ENCODE data around the gene GPR32. TPM values are rescaled to one million over a fixed set of nuclear protein-coding genes. Genes with fewer than 3 reads are reported as not detected.
"Not testable (repeated sequence)": the region's sequence is repeated elsewhere in the genome, so short reads cannot be mapped to it uniquely, and the experiment has no call there.

GPR32 gene, protein sequence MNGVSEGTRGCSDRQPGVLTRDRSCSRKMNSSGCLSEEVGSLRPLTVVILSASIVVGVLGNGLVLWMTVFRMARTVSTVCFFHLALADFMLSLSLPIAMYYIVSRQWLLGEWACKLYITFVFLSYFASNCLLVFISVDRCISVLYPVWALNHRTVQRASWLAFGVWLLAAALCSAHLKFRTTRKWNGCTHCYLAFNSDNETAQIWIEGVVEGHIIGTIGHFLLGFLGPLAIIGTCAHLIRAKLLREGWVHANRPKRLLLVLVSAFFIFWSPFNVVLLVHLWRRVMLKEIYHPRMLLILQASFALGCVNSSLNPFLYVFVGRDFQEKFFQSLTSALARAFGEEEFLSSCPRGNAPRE
- not detected for total RNA-seq

DNA sequence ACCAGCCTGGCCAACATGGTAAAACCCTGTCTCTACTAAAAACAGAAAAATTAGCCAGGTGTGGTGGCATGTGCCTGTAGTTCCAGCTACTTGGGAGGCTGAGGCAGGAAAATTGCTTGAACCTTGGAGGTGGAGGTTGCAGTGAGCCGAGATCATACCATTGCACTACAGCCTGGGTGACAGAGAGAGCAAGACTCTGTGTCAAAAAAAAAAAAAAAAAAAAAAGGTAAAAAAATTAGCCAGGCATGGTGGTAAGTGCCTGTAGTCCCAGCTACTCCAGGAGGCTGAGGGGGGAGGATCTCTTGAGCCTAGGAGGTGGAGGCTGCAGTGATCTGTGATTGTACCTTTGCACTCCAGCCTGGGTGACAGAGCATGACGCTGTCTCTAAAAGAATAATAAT lies at the start of gene GPR32:
TSS of gene GPR32 (plus strand) at position 301 of the 400 bp plus-strand sequence. CDS start 137 bp downstream, outside the sequence.
- H3K27ac ChIP-seq, H3K27me3 ChIP-seq: not testable (repeated sequence)

DNA sequence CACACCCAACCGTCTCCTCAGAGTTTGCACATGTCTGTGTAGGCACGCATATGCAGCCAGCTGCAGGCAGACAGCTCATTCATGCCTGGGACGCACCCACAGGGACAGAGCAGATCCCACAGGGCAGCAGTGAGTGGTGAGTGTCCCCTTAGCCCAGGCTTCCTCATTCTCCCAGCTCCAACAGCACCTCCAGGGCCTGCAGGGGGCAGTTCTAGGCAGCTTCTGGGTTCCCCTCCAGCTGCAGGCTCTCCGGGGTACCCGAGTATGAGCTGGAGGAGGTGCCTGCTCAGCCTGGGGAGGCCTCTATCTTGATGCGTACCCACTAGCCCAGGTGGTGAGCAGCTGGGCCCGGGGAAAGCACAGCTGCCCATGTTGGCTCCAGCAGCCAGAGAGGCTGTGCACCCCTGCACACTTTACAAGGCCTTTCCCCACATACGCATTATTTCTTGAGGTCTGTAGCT lies 49.3 kb upstream of the GPR32 start:
- Histone ChIP-seq H3K27ac (no peak overlapping the region), H3K27me3 (peaks cover 0 to 16% of the 10 kb centered on the region in 2 donors), H3K9me3 (peaks cover 0 to 6% (median 0%) of the 10 kb centered on the region in 4 donors)

More for the DNA sequence above, at the start of gene GPR32:
- not testable (repeated sequence) for DNase-seq, H3K4me3 ChIP-seq, H3K4me1 ChIP-seq, H3K36me3 ChIP-seq, H3K9me3 ChIP-seq

DNA sequence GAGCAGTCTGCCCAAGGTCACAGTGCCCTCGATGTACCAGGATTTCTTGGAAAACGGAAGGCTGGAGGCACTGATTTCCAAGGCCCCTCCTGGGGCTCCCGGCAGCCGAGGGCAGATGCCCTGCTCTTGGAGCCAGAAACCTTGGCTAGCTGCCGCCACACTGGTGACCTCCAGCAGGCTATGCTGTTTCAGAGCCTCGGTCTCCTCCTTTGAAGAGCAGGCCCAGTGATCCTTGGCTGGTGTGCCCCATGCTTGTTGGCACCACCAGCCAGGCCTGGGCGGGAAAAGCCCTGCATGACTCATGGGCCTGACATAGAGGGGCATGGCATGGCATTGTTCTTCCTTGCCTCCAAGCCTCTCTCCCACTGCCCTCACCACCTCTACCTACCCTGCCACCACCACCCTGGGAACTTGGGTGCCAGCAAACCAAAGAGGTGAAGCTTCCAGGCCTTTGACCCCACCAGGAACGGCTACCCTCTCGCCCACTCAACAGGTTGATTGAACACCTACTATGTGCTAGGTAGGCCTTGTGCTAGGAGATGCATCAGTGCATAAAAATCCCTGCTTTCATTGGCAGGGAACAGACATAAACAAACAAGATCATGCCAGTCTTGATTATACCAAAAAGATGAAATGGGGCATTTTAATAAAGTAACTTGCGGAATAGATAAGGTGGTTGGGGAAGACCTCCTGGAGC lies 48.7 kb upstream of the GPR32 start:
- Histone ChIP-seq H3K27me3 (peaks cover 0 to 16% of the 10 kb centered on the region in 2 donors), H3K4me1 (peaks cover 0 to 37% (median 10%) of the 10 kb centered on the region in 4 donors), H3K36me3 (no peaks in the 10 kb centered on the region), H3K4me3 (no peak overlapping the region), H3K9me3 (peaks cover 0 to 6% (median 0%) of the 10 kb centered on the region in 4 donors), H3K27ac (no peak overlapping the region)
- TF ChIP-seq, protein P1, sequence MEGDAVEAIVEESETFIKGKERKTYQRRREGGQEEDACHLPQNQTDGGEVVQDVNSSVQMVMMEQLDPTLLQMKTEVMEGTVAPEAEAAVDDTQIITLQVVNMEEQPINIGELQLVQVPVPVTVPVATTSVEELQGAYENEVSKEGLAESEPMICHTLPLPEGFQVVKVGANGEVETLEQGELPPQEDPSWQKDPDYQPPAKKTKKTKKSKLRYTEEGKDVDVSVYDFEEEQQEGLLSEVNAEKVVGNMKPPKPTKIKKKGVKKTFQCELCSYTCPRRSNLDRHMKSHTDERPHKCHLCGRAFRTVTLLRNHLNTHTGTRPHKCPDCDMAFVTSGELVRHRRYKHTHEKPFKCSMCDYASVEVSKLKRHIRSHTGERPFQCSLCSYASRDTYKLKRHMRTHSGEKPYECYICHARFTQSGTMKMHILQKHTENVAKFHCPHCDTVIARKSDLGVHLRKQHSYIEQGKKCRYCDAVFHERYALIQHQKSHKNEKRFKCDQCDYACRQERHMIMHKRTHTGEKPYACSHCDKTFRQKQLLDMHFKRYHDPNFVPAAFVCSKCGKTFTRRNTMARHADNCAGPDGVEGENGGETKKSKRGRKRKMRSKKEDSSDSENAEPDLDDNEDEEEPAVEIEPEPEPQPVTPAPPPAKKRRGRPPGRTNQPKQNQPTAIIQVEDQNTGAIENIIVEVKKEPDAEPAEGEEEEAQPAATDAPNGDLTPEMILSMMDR (IDR thresholded peaks at IDR 0.05): no peak
- no peak for TF ChIP-seq POLR2A (IDR thresholded peaks at IDR 0.05)
- no peak for DNase-seq

More for the DNA sequence above, 49.3 kb upstream of the GPR32 start:
- H3K4me3 ChIP-seq: no peak overlapping the region
- DNase-seq: no peak
- peaks cover 0 to 34% (median 10%) of the 10 kb centered on the region in 4 donors for H3K4me1 ChIP-seq
- TF ChIP-seq, protein P1 (IDR thresholded peaks at IDR 0.05): no peak
- TF ChIP-seq POLR2A (IDR thresholded peaks at IDR 0.05): no peak
- no peaks in the 10 kb centered on the region for H3K36me3 ChIP-seq

DNA sequence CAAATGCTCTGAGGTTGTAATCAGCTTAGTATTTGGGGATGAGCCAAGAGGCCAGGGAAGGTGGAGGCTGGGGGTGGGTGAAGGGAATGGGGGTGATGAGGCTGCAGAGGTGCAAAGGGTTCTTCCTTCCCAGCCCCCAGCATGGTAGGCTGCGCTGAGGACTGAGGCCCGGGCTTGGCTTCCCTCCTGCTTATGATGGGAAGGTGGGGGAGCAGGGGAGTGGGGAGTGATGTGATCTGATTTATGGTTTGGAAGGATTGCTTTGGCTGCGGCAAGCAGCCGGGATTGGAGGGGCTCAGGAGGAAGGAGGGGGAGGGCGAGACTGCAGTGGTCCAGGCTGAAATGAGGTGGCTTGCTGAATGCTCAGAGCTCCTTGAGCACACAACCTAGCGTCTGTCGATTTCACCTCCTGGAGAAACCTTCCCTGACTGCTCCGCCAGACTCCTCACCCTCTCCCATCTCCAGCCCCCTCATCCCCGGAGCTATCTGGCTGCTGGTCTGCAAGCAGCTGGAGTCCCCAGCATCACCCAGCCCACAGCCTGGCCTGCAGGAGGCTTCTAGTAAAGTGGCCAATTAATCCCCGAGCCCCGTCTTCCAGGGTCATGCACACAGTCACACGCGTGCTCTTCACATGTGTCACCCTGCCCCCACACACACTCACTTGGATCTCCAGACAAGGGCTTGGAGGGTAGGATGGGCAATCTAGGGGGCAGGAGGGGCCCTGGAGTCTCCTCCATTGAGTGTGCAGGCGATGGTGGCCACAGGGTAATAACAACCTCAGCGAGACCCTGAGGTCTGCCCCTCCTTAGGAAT lies 47.9 kb upstream of the GPR32 start:
- Histone ChIP-seq H3K4me3 (peak overlapping the region in 1 of 4 donors; percentile 62), H3K27me3 (peaks cover 0 to 16% of the 10 kb centered on the region in 2 donors), H3K9me3 (peaks cover 0 to 6% (median 0%) of the 10 kb centered on the region in 4 donors), H3K4me1 (peaks cover 0 to 37% (median 10%) of the 10 kb centered on the region in 4 donors), H3K36me3 (no peaks in the 10 kb centered on the region), H3K27ac (peak overlapping the region in 2 of 4 donors; percentile 50 to 58)
- no peak for DNase-seq
- TF ChIP-seq, protein P1 (IDR thresholded peaks at IDR 0.05): no peak
- no peak for TF ChIP-seq POLR2A (IDR thresholded peaks at IDR 0.05)

DNA sequence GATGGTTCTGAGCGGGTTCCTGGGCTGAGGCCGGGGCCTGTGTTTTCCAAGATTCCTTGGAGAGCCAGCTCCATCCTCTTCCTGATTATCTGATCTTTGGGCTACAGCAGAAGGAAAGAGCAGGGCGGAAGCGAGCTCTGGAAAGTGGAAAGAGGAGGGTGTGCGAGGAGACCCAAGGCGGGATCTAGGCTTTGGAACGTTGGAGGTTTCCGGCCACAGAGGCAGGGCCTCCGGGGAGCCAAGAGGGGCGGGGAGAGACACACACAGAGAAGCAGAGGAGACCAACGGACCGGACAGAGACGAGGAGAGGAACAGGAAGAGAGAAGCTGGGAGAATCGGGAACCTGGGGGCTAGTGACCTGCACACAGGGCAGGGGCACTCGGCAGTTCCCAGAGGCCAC lies 47.2 kb upstream of the GPR32 start, which contains the start of gene CLEC11A:
TSS of gene CLEC11A (plus strand) at position 296 of the 400 bp plus-strand sequence. CDS start 162 bp downstream, outside the sequence.
- Histone ChIP-seq H3K4me1 (peaks cover 0 to 33% (median 10%) of the 10 kb centered on the region in 4 donors), H3K4me3 (peak within 1 kb of the TSS; percentile 20 to 62 (median 54)), H3K36me3 (no peaks in the 10 kb centered on the region), H3K27me3 (peaks cover 0 to 12% of the 10 kb centered on the region in 2 donors), H3K9me3 (peaks cover 0 to 6% (median 0%) of the 10 kb centered on the region in 4 donors), H3K27ac (peak within 1 kb of the TSS in 3 of 4 donors; percentile 27 to 58 (median 50))
- TF ChIP-seq, protein P1 (IDR thresholded peaks at IDR 0.05): no peak
- no peak for TF ChIP-seq POLR2A (IDR thresholded peaks at IDR 0.05)
- DNase-seq: peak in 1 of 3 donors; percentile 64

All from Peyer's patch (tissue), 4 donors.